ENCODE results near the gene GDPGP1. TPM values are rescaled to one million over a fixed set of nuclear protein-coding genes. Genes with fewer than 3 reads are reported as not detected.

GDPGP1 gene
- total and polyA plus RNA-seq, 10 of the 15 experiments (the other 5 are each of a cell fraction or from before 2014, with no cell fraction given): 0.68 to 8.9 (median 3.0) TPM

- TF ChIP-seq PBX3 (IDR thresholded peaks at IDR 0.05; ENCODE audit: insufficient replicate concordance, low read depth, low read length) (no peak), ZBTB40 (IDR thresholded peaks at IDR 0.05; ENCODE audit: borderline replicate concordance) (no peak), TCF12 (IDR thresholded peaks at IDR 0.05; ENCODE audit: low read depth, low read length) (no peak), NFXL1 (IDR thresholded peaks at IDR 0.05; ENCODE audit: borderline replicate concordance) (no peak), CUX1 (IDR thresholded peaks at IDR 0.05; ENCODE audit: insufficient replicate concordance, low read depth, low read length) (no peak), NFYB (IDR thresholded peaks at IDR 0.05; ENCODE audit: insufficient read depth, low read depth, low read length) (no peak), TARDBP (IDR thresholded peaks at IDR 0.05; ENCODE audit: borderline replicate concordance) (no peak), SKIL (IDR thresholded peaks at IDR 0.05; ENCODE audit: low read depth, poor library complexity, severe bottlenecking) (no peak), KAT2A (conservative IDR thresholded peaks at IDR 0.05; ENCODE audit: control insufficient read depth, low read depth, low read length) (no peak), ETV6 (conservative IDR thresholded peaks at IDR 0.05 in 1 of 2, IDR thresholded peaks at IDR 0.05 in 1 of 2; ENCODE audit: borderline replicate concordance in 1 of 2, low read depth in 1 of 2) (peak in 1 of 2 experiments; percentile 64; a peak in 1 of 4 replicates), RAD51 (IDR thresholded peaks at IDR 0.05) (no peak)
Observed at GRCh38 chr15:90209591-90209990, 24.4 kb upstream of the GDPGP1 start (continued).
